Esophagus squamous epithelium (tissue), 5 donors: ENCODE measurements around the gene TROAP. TPM values are rescaled to one million over a fixed set of nuclear protein-coding genes. Genes with fewer than 3 reads are reported as not detected.

Experiments used
- DNase-seq: peaks from one replicate; lab custom pipeline; 2025; lab: John Stamatoyannopoulos, UW
- H3K27ac ChIP-seq, 4 donors: fragments of 200-600 bp; sonication (generic); one replicate each; pipeline ENCODE4 v1.5.1; 2016 to 2019; ENCODE audit warnings: mild to moderate bottlenecking in 1 of 4
- H3K27me3 ChIP-seq, 4 donors: fragments of 200-600 bp; sonication (generic); 1 replicate in 3 of 4; 2 replicates in 1 of 4; pipeline versions ENCODE4 v1.5.1 to v1.6.0; 2017 to 2021; ENCODE audit warnings: antibody characterized with exemption in 1 of 4
- H3K36me3 ChIP-seq, 3 donors: fragments of 200-600 bp; sonication (generic); one replicate each; pipeline ENCODE4 v1.5.1; 2016 to 2019
- H3K4me1 ChIP-seq, 3 donors: fragments of 200-600 bp; sonication (generic); one replicate each; pipeline ENCODE4 v1.5.1; 2017 to 2019
- H3K4me3 ChIP-seq, 4 donors: fragments of 200-600 bp; sonication (generic); 1 replicate in 3 of 4; 2 replicates in 1 of 4; pipeline ENCODE4 v1.5.1; 2016 to 2019; ENCODE audit warnings: mild to moderate bottlenecking in 2 of 4, moderate library complexity in 1 of 4
- H3K9me3 ChIP-seq, 3 donors: fragments of 200-600 bp; sonication (generic); one replicate each; pipeline ENCODE4 v1.5.1; 2016 to 2019
- POLR2A ChIP-seq, 4 donors: fragments of 450-650 bp; IDR thresholded peaks; one replicate each; pipeline ENCODE4 v1.6.1; 2017; ENCODE audit warnings: antibody characterized with exemption in 4 of 4, mild to moderate bottlenecking in 4 of 4, moderate library complexity in 3 of 4
- WGBS, 2 donors: methylation state at CpG; one replicate each; pipeline ENCODE4 v1.1.5; 2018; 5-methylcytosine and 5-hydroxymethylcytosine counted together
- intact Hi-C: fragments of 100-400 bp; cut with DNase I; formaldehyde crosslinking; loops from one replicate; pipeline ENCODE4 v1.15.0; 2022
- total RNA-seq, 4 donors: library from RNA; depleted of rRNA; stranded (reverse); fragments of >200 nt; gene quantifications; one replicate each; pipeline ENCODE4 v1.1.0, GENCODE V29; 2016
- TF ChIP-seq, protein P1 (sequence below), 6 experiments: fragments of 450-650 bp in 4 of 6; fragments of 200-600 bp in 2 of 6; sonication (generic) in 2 of 6; IDR thresholded peaks; one replicate each; pipeline ENCODE4 v1.5.1; 2016 to 2019; ENCODE audit warnings: antibody characterized with exemption in 6 of 6, mild to moderate bottlenecking in 4 of 6, moderate library complexity in 4 of 6
- donor health status: DM: yes; HTN: yes; CAD: no.

The TROAP gene
- total RNA-seq, 4 donors from 2014 or later, result 4.6 to 17.5 (median 8.8) TPM

GRCh38 chr12:49344486-49345050, 21.5 kb downstream of the TROAP start:
- H3K9me3 ChIP-seq, result no peaks in the 10 kb centered on the region
- intact Hi-C loops, result no loop called here
- H3K27ac ChIP-seq, result no peak overlapping the region
- 25 to 30% methylated on average over 9 to 13 of the region's 15 CpGs for WGBS, 2 donors
- no peak for DNase-seq
- peaks cover 16 to 100% (median 25%) of the 10 kb centered on the region in 4 donors for H3K27me3 ChIP-seq
- H3K4me1 ChIP-seq, result peaks cover 47 to 63% (median 54%) of the 10 kb centered on the region in 3 donors
- no peaks in the 10 kb centered on the region for H3K36me3 ChIP-seq
- TF ChIP-seq, protein P1, sequence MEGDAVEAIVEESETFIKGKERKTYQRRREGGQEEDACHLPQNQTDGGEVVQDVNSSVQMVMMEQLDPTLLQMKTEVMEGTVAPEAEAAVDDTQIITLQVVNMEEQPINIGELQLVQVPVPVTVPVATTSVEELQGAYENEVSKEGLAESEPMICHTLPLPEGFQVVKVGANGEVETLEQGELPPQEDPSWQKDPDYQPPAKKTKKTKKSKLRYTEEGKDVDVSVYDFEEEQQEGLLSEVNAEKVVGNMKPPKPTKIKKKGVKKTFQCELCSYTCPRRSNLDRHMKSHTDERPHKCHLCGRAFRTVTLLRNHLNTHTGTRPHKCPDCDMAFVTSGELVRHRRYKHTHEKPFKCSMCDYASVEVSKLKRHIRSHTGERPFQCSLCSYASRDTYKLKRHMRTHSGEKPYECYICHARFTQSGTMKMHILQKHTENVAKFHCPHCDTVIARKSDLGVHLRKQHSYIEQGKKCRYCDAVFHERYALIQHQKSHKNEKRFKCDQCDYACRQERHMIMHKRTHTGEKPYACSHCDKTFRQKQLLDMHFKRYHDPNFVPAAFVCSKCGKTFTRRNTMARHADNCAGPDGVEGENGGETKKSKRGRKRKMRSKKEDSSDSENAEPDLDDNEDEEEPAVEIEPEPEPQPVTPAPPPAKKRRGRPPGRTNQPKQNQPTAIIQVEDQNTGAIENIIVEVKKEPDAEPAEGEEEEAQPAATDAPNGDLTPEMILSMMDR (IDR thresholded peaks at IDR 0.05), result no peak
- no peak for TF ChIP-seq POLR2A (IDR thresholded peaks at IDR 0.05)
- peak overlapping the region in 2 of 4 donors; percentile 48 to 62 for H3K4me3 ChIP-seq

DNA sequence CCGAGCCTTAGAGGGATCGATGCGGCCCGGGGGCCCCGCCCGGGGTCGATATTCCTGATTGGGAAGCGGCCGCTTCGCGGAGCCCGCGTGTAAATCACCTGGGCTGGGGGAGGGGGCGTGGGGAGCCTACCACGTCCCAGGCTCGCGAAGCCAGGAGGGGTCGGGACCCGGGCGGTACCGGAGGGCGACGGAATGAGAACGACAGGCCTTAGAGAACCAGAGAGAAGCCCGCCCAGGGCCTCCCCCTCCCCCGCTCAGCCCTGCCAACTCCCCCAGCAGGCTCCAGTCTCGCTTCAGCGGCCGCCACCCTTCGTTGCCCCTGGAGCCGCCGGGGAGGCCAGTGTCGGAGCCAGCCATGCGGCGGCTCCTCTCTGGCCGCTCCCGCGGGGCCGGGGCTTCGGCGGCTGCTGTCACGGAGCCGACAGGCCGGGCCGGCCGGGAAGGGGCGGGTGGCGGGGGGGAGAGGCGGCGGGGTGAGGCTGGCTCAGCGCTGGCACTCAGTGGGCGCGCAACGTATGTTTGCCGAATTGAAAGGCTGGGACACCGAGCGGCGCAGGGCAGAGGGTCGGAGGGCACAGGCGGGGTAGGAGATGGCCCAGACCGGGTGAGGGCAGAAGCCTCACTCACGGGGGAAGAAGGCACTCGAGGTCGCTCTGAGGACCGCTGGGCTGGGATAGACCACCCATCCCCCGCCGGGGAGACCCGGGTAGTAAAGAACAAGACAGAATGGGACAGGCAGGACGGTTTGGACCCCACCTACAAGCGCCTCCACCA, 22.2 kb downstream of the TROAP start:
- 11% methylated on average over 3 of the region's 70 CpGs; no CpG with 5 or more reads in 1 of the 2 donors for WGBS, 2 donors
- TF ChIP-seq POLR2A (IDR thresholded peaks at IDR 0.05), result no peak
- TF ChIP-seq, protein P1 (IDR thresholded peaks at IDR 0.05), result no peak
- Histone ChIP-seq H3K4me3 (peak overlapping the region; percentile 21 to 62 (median 40)), H3K9me3 (no peaks in the 10 kb centered on the region), H3K36me3 (no peaks in the 10 kb centered on the region), H3K4me1 (peaks cover 47 to 63% (median 54%) of the 10 kb centered on the region in 3 donors), H3K27me3 (peaks cover 16 to 100% (median 25%) of the 10 kb centered on the region in 4 donors), H3K27ac (no peak overlapping the region)
- DNase-seq, result no peak
- intact Hi-C loops, result no loop called here

DNA sequence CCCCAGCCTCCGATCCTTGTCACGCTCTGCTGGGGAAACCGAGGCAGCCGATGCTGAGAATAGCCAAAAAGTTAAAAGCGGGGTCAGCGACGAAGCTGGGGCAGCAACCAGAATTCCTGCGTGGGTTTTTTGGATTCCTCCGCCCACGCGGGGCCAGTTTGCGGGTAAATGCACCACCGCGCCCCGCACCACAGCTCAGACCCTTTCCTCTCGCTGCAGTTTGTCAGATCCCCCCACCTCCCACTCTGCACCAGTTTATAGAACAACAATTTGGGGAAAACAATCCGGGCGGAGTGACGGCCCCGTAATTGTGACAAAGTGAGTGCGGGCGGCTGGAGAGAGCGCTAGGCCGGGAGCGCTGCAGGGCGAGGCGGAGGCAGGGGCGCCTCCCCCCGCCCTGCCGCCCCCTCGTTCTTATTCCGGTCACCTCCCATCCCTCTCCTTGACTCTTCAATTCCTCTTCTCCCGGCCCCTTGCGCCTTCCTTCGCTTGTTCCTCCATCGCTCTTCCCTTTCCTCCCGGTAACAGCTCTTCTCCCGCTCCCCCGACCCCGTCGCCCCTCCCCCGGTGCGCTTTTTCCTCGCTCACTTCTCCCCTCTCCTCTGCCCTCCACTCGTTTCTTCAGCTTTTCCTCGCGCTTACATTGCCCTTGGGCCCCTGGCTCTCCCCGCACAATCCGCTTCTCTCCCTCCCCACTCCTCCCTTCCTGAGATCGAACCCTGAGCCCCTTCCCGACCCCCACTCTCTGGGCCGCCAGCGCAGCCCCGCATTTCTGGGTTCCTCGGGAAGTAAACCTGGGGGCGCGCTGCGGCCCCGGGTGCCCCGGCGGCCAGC, 23.0 kb downstream of the TROAP start:
- WGBS, 2 donors, result 2% methylated on average over 50 to 55 of the region's 61 CpGs
- Histone ChIP-seq H3K4me1 (peaks cover 47 to 63% (median 54%) of the 10 kb centered on the region in 3 donors), H3K27ac (no peak overlapping the region), H3K27me3 (peaks cover 16 to 100% (median 25%) of the 10 kb centered on the region in 4 donors), H3K4me3 (peak overlapping the region; percentile 21 to 62 (median 40)), H3K9me3 (no peaks in the 10 kb centered on the region), H3K36me3 (no peaks in the 10 kb centered on the region)
- no peak for DNase-seq
- intact Hi-C loops, result no loop called here
- TF ChIP-seq POLR2A (IDR thresholded peaks at IDR 0.05), result no peak
- TF ChIP-seq, protein P1 (IDR thresholded peaks at IDR 0.05), result no peak

DNA sequence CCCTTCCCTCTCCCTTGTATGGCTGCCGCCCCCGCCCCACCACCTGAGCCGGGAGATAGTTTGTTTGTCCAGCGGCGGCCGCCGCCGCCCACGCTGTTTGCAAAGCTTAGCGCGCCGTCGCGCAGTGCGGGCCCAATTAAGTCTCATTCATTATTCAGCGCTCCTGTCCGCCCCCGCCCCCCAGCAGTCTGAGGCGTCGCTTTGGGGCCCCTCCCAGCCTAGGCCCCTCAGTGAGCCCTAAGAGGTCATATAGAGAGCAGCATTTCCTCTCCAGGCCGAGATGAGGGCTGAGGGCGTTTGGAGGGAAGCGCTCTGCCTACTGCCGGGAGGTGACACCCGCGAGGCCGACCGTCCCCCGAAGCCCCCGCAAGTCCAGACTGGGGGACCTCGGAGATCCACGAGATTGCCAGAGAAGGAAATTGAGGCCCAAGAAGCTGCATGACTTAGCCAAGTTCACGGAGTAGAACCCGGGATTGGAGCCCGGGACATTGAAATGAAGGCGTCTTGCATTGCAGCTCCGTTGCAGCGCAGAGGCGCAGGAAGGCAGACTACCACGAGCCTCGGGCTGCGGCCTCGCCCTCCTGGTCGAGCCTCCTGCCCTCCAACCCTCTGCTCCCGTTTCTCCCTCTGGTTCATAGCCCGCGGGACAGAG, 23.7 kb downstream of the TROAP start, which contains the start of gene DNAJC22:
TSS of gene DNAJC22 (plus strand) at position 230 of the 652 bp plus-strand sequence. CDS start 1,985 bp downstream, outside the sequence.
- H3K9me3 ChIP-seq, result no peaks in the 10 kb centered on the region
- DNase-seq, result no peak
- H3K4me1 ChIP-seq, result peaks cover 47 to 61% (median 54%) of the 10 kb centered on the region in 3 donors
- 0 to 2% methylated on average over 1 to 17 of the region's 47 CpGs for WGBS, 2 donors
- H3K4me3 ChIP-seq, result peak within 1 kb of the TSS; percentile 21 to 62 (median 40)
- intact Hi-C loops, result no loop called here
- TF ChIP-seq, protein P1 (IDR thresholded peaks at IDR 0.05), result no peak
- no peak for TF ChIP-seq POLR2A (IDR thresholded peaks at IDR 0.05)
- no peak within 1 kb of the TSS for H3K27ac ChIP-seq
- H3K36me3 ChIP-seq, result no peaks in the 10 kb centered on the region
- H3K27me3 ChIP-seq, result peaks cover 16 to 100% (median 24%) of the 10 kb centered on the region in 4 donors
